ENCODE results near the gene C6orf120. TPM values are rescaled to one million over a fixed set of nuclear protein-coding genes. Genes with fewer than 3 reads are reported as not detected.
"Not testable (repeated sequence)": the region's sequence is repeated elsewhere in the genome, so short reads cannot be mapped to it uniquely, and the experiment has no call there.

Gene C6orf120
- total RNA-seq, 1 experiment from 2014 or later = 54.8 TPM

DNA sequence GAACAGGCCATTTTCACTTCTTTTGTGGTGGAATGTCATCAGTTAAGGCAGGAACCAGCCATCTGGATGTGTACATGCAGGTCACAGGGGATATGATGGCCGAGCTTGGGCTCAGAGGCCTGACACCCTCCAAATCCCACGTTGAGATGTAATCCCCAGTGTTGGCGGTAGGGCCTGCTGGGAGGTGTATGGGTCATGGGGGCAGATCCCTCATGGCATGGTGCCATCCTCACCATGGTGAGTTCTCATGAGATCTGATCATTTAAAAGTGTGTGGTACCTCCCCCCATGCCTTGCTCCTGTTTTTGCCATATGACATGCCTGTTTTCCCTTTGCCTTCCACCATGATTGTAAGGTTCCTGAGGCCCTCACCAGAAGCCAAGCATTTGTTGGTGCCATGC is 26.9 kb upstream of the C6orf120 start:
- in situ Hi-C loops (cut with HindIII; ENCODE audit: low sequenced_read_pairs) = no loop called here

DNA sequence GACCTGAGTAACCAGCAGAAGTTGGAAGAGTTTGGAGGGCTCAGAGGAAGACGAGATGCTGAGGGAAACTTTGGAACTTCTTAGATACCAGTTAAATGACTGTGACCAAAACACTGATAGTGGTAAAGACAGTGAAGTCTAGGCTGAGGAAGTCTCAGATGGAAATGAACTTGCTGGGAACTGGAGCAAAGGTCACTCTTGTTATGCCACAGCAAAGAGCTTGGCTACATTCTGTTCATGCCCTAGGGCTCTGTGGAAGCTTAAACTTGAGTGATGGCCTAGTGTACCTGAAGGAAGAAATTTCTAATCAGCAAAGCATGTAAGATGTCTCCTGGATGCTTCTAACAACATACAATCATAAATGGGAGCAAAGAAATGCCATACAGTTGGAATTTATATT is 24.8 kb upstream of the C6orf120 start:
- no peak for DNase-seq (ENCODE audit: low spot score)
- in situ Hi-C loops (cut with HindIII; ENCODE audit: low sequenced_read_pairs) = no loop called here

More for the DNA sequence above, 26.9 kb upstream of the C6orf120 start:
- no peak for DNase-seq (ENCODE audit: low spot score)

DNA sequence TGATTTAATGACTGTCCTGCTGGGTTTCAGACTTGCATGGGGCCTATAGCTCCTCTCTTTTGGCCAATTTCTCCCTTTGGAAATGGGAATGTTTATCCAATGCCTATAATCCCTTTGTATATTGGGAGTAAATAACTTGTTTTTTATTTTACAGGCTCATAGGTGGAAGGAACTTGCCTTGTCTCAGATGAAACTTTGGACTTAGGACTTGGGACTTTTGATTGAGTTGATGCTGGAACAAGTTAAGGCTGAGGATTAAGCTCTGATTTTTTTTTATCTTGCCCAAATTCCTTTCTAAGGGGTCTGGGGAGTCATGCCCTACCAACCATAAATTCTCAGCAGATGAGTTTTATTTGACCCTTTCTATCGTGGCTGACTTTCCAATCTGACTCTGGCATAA is 23.6 kb upstream of the C6orf120 start:
- no peak for DNase-seq (ENCODE audit: low spot score)
- in situ Hi-C loops (cut with HindIII; ENCODE audit: low sequenced_read_pairs) = no loop called here

DNA sequence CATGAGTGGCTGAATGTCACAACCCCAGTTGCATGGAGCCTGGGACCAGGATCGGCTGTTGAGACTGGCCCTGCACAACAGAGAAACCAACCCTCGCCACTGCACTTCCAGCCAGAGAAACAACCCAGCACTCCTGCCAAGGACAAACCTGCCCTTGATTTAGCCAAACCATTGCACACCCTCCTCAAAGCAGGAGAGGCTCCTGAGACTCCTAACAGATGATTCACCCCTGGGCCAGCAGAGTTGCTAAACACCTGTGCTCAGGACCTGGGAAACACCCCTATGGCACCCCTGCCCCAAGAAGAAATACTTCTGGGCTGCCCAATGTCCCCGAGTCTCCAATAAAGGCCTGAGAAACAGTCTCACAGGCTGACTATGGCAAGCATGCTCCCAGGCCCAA is 17.9 kb upstream of the C6orf120 start:
- DNase-seq (ENCODE audit: low spot score) = no peak
- in situ Hi-C loops (cut with HindIII; ENCODE audit: low sequenced_read_pairs) = no loop called here

DNA sequence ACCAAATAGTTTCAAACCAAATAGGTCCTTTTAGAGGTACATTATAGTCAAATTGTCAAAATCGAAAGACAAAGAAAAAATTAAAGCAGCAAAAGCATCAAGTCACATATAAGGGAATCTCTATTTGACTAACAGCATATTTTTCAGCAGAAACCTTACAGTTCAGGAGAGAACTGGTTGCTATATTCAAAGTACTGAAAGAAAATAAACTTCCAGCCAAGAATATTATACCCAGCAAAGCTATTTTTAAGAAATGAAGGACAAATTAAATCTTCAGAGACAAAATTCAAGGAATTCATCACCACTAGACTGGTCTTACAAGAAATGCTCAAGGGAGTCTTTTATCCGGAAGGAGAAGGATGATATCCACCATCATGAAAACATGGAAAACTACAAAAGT is 16.1 kb upstream of the C6orf120 start:
- no peak for DNase-seq (ENCODE audit: low spot score)
- in situ Hi-C loops (cut with HindIII; ENCODE audit: low sequenced_read_pairs) = no loop called here

DNA sequence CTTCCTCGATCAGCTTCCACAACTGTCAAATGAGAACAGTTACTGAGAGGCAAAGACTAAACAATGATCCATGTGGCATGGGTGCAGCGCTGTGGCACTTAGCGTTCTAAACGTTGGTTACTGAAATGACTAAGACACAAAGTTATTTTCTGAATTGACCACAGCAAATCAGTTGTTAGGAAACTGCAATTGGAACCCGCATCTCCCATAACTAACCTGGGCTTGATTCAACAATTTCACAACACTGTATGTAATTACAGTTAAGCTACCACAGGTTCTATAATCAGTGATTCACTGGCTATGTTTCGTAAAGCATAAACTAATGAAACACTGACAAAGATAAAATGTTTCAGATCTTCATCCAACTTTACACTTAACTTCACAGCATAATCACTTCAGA is 12.6 kb upstream of the C6orf120 start:
- no peak for DNase-seq (ENCODE audit: low spot score)
- in situ Hi-C loops (cut with HindIII; ENCODE audit: low sequenced_read_pairs) = no loop called here

DNA sequence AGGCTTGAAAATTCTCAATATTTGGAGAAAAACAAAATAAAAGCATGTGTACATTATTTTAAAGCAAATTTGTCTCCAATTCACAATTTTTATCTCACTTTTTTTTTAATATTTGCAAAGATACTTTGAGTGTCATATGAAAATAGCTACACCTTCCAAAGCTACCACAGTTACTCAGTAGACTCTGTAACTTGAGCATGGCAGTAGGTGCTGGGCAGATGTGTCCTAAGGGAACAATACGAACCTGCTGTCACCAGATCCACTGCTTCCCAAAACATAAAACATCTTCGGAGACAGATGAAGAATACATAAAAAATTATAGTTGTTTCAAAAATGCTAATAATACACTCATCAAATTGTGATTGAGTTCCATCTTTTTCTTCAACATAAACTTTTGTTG is 10.7 kb upstream of the C6orf120 start:
- in situ Hi-C loops (cut with HindIII; ENCODE audit: low sequenced_read_pairs) = no loop called here
- no peak for DNase-seq (ENCODE audit: low spot score)

DNA sequence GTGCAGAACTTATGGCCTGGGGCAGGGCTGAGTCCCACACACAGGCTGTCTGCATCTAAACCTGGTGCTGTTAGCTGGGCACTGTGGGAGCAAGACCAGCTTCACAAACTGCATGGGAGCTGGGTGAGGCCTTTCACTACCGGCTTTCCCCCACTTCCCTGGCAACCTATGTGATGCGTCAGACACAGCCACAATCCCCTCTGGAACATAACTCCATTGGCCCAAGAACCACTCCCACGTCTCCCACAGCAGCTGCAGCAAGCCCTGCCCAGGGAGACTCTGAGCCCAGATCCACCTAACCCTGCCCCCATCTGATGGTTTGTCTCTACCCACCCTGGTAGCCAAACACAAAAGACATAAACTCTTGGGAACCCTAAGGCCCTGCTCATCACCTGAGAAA is 9.4 kb upstream of the C6orf120 start:
- in situ Hi-C loops (cut with HindIII; ENCODE audit: low sequenced_read_pairs) = no loop called here
- no peak for DNase-seq (ENCODE audit: low spot score)

DNA sequence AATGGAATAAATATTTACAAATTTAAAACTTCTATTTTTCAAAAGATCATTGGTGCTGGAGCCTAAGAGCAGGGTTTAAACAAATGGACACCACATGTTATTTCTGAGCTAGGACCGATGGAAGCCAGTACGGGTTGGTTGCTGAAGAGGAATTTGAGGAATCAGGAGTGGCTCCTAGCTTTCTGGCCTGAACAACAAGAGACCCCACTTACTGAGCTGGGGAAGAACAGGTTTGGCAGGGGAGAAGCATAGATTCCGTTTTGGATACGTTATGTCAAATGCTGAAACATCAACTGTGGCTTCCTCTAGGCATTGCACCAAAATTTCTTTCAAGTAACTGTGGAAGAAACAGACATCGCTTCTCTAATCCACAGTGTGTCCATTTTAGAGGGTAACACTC is 6.8 kb upstream of the C6orf120 start:
- DNase-seq (ENCODE audit: low spot score) = no peak
- in situ Hi-C loops (cut with HindIII; ENCODE audit: low sequenced_read_pairs) = no loop called here

DNA sequence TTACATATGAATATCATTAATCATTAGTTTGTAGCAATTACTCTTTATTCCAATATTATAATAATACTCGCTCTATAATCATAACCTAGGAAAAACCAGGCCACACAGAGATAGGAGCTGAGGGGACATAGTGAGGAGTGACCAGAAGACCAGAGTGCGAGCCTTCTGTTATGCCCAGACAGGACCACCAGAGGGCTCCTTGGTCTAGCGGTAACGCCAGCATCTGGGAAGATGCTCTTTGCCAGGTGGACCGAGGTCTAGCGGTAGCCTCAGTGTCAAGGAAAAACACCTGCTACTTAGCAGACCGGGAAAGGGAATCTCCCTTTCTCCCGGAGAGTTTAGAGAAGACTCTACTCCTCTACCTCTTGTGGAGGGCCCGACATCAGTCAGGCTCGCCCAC is 4.8 kb upstream of the C6orf120 start:
- in situ Hi-C loops (cut with HindIII; ENCODE audit: low sequenced_read_pairs); DNase-seq (ENCODE audit: low spot score): not testable (repeated sequence)

DNA sequence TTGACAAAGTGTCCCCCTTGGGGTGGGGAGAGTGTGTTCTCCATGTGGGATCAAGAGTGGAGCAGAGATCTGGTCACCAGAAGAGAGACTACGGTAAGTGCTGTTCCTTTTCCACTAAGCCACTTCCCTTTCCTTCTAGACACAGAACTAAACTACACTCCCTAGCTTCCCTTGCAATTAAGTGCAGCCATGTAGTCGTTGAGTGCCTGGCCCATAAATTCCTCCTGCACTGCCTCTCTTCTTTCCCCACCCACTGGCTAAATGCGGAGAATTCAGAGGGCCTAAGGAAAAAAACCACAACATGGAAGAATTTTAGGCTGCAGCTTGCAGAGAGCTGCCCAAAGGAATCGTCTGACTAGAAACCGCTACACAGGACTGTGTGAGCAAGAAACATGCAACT is 1.6 kb upstream of the C6orf120 start:
- in situ Hi-C loops (cut with HindIII; ENCODE audit: low sequenced_read_pairs) = no loop called here
- DNase-seq (ENCODE audit: low spot score) = no peak

DNA sequence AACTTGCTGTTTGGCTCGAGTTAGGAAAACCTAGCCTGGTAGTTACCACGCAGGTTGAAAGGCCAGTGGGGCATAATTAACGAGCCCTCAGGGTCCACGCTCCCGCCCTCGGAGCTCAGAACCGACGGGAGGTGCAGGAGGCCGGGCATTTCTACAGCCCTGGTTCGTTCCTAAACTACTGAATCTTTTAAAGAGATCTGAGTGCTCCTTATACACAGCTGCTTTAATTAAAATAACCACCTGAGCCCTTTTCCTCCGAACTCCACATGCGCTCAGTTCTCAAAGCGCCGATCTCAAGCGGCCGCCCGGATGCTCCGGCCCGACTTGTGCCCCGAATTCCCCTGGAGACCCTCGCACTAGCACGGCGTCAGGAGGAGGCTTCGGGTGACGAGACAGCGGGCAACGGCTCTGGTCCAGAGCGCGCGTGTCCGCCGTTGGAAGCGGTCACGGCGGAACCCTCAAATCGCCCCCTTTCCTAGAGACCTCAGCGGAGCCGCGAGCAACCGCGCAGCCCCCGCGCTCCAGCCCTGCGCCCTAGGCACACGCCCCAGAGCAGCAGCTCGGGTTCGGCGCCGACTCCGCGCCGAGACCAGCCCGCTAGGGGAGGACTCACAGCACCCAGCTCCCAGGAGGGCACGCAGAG is 494 bp upstream of the C6orf120 start:
- DNase-seq (ENCODE audit: low spot score) = no peak
- in situ Hi-C loops (cut with HindIII; ENCODE audit: low sequenced_read_pairs) = no loop called here

DNA sequence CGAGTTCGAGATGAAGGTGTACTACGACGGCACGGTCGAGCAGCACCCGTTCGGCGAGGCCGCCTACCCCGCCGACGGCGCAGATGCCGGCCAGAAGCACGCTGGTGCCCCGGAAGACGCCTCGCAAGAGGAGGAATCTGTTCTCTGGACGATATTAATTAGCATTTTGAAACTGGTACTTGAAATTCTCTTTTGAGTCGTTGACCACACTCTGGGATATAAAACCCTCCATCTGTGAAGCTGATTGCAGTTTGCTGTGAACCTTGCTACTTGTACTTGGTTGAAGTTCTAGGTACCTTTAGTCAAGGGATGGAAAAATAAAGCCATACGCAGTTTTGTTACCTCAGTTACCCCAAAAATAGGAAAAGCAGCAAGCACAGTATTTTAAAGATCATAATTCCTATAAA is 917 bp downstream of the C6orf120 start:
- in situ Hi-C loops (cut with HindIII; ENCODE audit: low sequenced_read_pairs) = no loop called here
- DNase-seq (ENCODE audit: low spot score) = no peak

DNA sequence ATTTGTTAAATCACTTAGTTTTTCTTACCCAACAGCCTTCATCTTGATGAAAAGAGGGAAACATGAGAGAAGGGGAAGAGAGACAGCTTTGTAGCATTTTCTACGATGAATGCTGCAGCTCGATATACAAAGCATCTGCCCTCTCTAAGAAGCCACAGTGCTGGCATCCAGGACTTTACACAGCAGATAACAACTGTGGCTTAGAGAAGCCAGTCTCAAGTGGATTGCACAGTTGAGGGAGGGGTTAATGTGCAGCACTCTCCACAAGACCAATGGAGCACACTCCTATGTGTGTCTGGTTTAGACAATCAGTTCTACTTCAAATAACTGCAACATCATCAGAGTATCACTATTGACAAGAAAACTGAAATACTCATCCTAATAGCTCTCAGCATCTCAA is 5.8 kb downstream of the C6orf120 start:
- no peak for DNase-seq (ENCODE audit: low spot score)
- in situ Hi-C loops (cut with HindIII; ENCODE audit: low sequenced_read_pairs) = no loop called here

DNA sequence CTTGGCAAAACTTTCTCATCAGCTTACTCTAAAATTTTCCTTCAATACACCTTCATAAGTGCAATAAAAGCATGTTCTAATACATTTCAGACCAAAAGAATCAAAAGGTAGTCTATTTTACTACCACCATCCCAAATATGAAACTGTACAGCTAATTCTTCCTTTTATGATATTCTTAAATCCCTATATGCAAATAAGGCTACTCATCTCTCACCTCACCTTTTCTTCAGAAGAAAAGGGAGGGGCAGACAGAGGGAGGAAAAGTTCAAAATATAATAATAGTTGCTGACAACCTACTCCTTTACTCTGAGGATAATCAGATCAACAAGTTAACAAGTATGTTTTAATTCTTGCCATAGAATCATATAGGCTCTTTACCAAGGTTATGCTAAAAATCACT is 7.4 kb downstream of the C6orf120 start:
- DNase-seq (ENCODE audit: low spot score) = no peak

DNA sequence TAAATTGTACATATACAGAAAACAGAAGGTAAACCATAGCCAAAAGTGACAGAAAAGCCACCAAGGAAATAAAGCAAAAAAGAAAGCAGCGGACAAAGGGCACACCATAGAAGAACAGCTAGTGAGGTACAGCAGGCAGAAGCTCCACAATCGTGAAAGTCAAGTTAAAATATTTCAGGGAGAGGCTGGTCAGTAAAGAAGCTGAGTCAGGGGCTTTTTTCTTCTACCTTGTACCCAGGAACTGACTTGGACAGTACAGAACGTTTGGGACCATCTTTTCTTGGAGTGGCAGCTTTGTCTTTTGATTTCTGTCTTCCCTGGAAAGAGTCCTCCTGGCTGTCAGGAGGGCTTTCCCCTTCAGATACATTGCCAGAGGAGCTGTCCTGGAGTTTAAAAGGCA is 8.1 kb downstream of the C6orf120 start:
- no peak for DNase-seq (ENCODE audit: low spot score)
- in situ Hi-C loops (cut with HindIII; ENCODE audit: low sequenced_read_pairs) = no loop called here

More for the DNA sequence above, 7.4 kb downstream of the C6orf120 start:
- in situ Hi-C loops (cut with HindIII; ENCODE audit: low sequenced_read_pairs) = no loop called here

DNA sequence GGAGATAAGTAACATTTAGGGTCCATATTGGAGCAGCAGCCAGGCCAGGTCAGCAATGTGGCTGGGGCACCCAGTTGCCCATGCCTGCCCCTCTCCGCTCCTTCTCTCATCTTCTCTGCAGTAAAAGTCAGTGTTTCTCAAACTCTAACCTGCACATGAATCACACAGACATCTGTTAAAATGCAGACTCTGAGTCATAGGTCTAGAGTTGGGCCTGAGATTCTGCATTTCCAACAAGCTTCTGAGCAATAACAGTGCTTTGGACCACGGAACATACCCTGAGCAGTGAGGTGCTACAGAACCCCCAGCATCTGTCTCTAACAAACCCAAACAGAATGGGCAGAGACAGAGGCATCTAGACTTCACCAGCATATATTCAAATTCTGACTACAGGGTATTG is 12.3 kb downstream of the C6orf120 start:
- DNase-seq (ENCODE audit: low spot score) = no peak
- in situ Hi-C loops (cut with HindIII; ENCODE audit: low sequenced_read_pairs) = no loop called here

DNA sequence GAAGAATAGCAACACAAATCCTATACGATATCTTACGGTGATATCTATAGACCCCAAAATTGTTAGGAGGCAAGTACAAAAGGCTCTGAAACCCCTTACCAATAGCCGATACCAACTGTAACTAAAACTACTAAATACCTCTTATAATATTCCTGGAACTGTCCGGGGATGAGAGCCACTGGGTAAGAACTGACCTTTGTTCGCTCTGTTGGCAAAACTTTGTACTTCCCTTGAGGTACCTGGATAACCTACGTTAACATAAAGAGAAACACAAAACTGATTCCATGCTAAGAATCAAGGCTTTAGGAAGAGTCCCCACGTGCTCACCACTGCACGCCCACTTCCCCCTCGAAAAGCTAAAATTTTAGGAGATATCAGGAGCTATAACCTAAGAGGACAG is 12.7 kb downstream of the C6orf120 start:
- in situ Hi-C loops (cut with HindIII; ENCODE audit: low sequenced_read_pairs) = no loop called here

DNA sequence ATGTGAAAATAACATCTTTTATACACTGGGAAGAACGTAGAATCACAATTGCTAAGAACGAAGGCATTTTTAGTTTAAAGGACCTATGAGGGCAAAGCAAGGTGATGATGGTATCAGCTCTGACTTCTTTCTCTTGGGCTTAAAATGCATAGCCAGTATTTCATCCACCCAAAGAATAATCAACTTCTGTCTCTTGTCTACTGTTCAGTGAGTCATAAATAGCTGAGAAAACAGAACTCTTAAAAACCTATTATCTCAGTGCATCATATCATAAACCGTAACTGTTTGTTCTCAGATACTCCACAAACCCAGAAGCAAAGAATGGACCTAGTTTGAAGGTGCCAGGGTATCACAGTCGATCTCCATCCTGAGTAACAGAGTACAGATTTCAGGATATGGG is 17.2 kb downstream of the C6orf120 start:
- in situ Hi-C loops (cut with HindIII; ENCODE audit: low sequenced_read_pairs) = no loop called here
- no peak for DNase-seq (ENCODE audit: low spot score)

More for the DNA sequence above, 12.7 kb downstream of the C6orf120 start:
- no peak for DNase-seq (ENCODE audit: low spot score)

DNA sequence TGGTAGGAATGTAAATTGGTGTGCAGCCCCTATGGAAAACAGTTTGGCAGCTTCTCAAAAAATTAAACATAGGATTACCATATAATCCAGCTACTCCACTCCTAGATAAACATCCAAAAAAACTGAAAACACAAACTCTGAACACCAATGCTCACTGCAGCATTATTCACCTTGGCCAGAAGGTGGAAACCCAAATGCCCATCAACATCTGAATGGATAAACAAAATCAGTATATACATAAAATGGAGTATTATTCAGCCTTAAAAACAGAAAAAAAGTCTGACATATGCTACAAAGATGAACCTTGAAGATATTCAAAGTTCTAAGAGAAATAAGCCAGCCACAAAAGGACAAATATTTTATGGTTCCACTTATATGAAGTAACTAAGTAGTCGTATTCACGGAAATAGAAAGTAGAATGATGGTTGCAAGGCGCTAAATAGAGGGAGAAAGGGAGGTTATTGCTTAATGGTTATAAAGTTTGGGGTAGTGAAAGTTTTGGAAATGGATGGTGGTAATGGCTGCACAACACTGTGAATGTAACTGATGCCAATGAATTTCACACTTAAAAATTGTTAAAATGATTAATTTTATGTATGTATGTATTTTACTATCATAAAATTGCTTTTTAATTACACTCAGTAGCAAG is 18.4 kb downstream of the C6orf120 start:
- in situ Hi-C loops (cut with HindIII; ENCODE audit: low sequenced_read_pairs) = no loop called here
- no peak for DNase-seq (ENCODE audit: low spot score)

Measured in G401 (cell line).